Stimulated activated effector memory CD8-positive, alpha-beta T cell treated with anti-CD3 and anti-CD28 coated beads, Interleukin-12 subunit alpha, Interleukin-12 subunit beta, amount 100 ng/mL, for 72 hours (primary cell): ENCODE measurements around the gene NPY4R.
A peak's percentile ranks its signal among the peaks of the same experiment; 100 is the strongest.
"Not testable (repeated sequence)": the region's sequence is repeated elsewhere in the genome, so short reads cannot be mapped to it uniquely, and the experiment has no call there.

ENCODE experiments used
- ATAC-seq: fragments of 150-1000 bp; cut with Tn5 transposase; 2 replicates; pipeline ENCODE4 v1.10.0; 2021
- DNase-seq, 2 donors: peaks; one replicate each; pipeline ENCODE4 v3.0.0; 2021 to 2022; ENCODE audit warnings: low spot score in 2 of 2
- H3K27ac Mint-ChIP-seq: one replicate; pipeline ENCODE4 v1.8.0; 2022; ENCODE audit warnings: mild to moderate bottlenecking, mixed read lengths
- H3K36me3 Mint-ChIP-seq: one replicate; pipeline ENCODE4 v1.8.0; 2022; ENCODE audit warnings: mild to moderate bottlenecking, mixed read lengths
- H3K4me1 Mint-ChIP-seq: one replicate; pipeline ENCODE4 v1.8.0; 2022; ENCODE audit warnings: mixed read lengths
- H3K4me3 Mint-ChIP-seq: one replicate; pipeline ENCODE4 v1.8.0; 2022; ENCODE audit warnings: mild to moderate bottlenecking, mixed read lengths
- H3K9me3 Mint-ChIP-seq: one replicate; pipeline ENCODE4 v1.8.0; 2022; ENCODE audit warnings: mixed read lengths

Gene NPY4R

GRCh38 chr10:46465765-46466164 is at the start of gene NPY4R:
Gene NPY4R (minus strand): TSS chr10:46465958. CDS start chr10:46462635, 3,323 bp downstream.
- not testable (repeated sequence) for H3K4me3 Mint-ChIP-seq, H3K27ac Mint-ChIP-seq, H3K4me1 Mint-ChIP-seq, H3K9me3 Mint-ChIP-seq, ATAC-seq, DNase-seq, H3K36me3 Mint-ChIP-seq

GRCh38 chr10:46515366-46515765 is 49.6 kb upstream of the NPY4R start:
- no peak overlapping the region for H3K4me3 Mint-ChIP-seq
- no peaks in the 10 kb centered on the region for H3K4me1 Mint-ChIP-seq
- DNase-seq = no peak
- no peak for ATAC-seq
- no peak overlapping the region for H3K27ac Mint-ChIP-seq
- no peaks in the 10 kb centered on the region for H3K9me3 Mint-ChIP-seq
- no peaks in the 10 kb centered on the region for H3K36me3 Mint-ChIP-seq

GRCh38 chr10:46514899-46515298 is 49.1 kb upstream of the NPY4R start:
- Mint-ChIP-seq H3K4me3 (no peak overlapping the region), H3K9me3 (no peaks in the 10 kb centered on the region), H3K36me3 (no peaks in the 10 kb centered on the region), H3K27ac (no peak overlapping the region), H3K4me1 (no peaks in the 10 kb centered on the region)
- ATAC-seq (no peak), DNase-seq (peak in 1 of 2 donors; percentile 49)

- Mint-ChIP-seq H3K4me3 (no peak overlapping the region), H3K9me3 (no peaks in the 10 kb centered on the region), H3K4me1 (no peaks in the 10 kb centered on the region), H3K36me3 (no peaks in the 10 kb centered on the region), H3K27ac (no peak overlapping the region)
- peak; percentile 1 to 49 for DNase-seq
- no peak for ATAC-seq
Measured at GRCh38 chr10:46514431-46514861, 48.7 kb upstream of the NPY4R start.

GRCh38 chr10:46513333-46513732 is 47.6 kb upstream of the NPY4R start:
- not testable (repeated sequence) for ATAC-seq, DNase-seq, H3K27ac Mint-ChIP-seq, H3K36me3 Mint-ChIP-seq, H3K4me1 Mint-ChIP-seq, H3K4me3 Mint-ChIP-seq, H3K9me3 Mint-ChIP-seq

- not testable (repeated sequence) for DNase-seq, H3K36me3 Mint-ChIP-seq, H3K4me1 Mint-ChIP-seq, ATAC-seq, H3K4me3 Mint-ChIP-seq, H3K27ac Mint-ChIP-seq, H3K9me3 Mint-ChIP-seq
Measured at GRCh38 chr10:46512725-46513124, 47.0 kb upstream of the NPY4R start.

- H3K4me3 Mint-ChIP-seq, H3K4me1 Mint-ChIP-seq: not testable (repeated sequence)
Measured at GRCh38 chr10:46512002-46512401, 46.2 kb upstream of the NPY4R start.

GRCh38 chr10:46499990-46500389 is 34.2 kb upstream of the NPY4R start:
- H3K27ac Mint-ChIP-seq, ATAC-seq, H3K9me3 Mint-ChIP-seq, H3K4me1 Mint-ChIP-seq, H3K36me3 Mint-ChIP-seq, H3K4me3 Mint-ChIP-seq, DNase-seq: not testable (repeated sequence)

More at GRCh38 chr10:46512002-46512401, 46.2 kb upstream of the NPY4R start:
- DNase-seq, H3K9me3 Mint-ChIP-seq, H3K27ac Mint-ChIP-seq, H3K36me3 Mint-ChIP-seq, ATAC-seq: not testable (repeated sequence)

- not testable (repeated sequence) for H3K36me3 Mint-ChIP-seq, H3K4me1 Mint-ChIP-seq, DNase-seq, H3K27ac Mint-ChIP-seq, ATAC-seq, H3K9me3 Mint-ChIP-seq, H3K4me3 Mint-ChIP-seq
Measured at GRCh38 chr10:46498985-46499703, 33.4 kb upstream of the NPY4R start.

GRCh38 chr10:46497878-46498277 is 32.1 kb upstream of the NPY4R start:
- H3K27ac Mint-ChIP-seq, H3K36me3 Mint-ChIP-seq, DNase-seq, H3K4me3 Mint-ChIP-seq, H3K4me1 Mint-ChIP-seq, H3K9me3 Mint-ChIP-seq: not testable (repeated sequence)
- peak; percentile 13 for ATAC-seq

GRCh38 chr10:46497401-46497800 is 31.6 kb upstream of the NPY4R start:
- ATAC-seq, H3K4me3 Mint-ChIP-seq, H3K4me1 Mint-ChIP-seq, H3K9me3 Mint-ChIP-seq, H3K27ac Mint-ChIP-seq, H3K36me3 Mint-ChIP-seq, DNase-seq: not testable (repeated sequence)

- not testable (repeated sequence) for H3K36me3 Mint-ChIP-seq, H3K27ac Mint-ChIP-seq, H3K9me3 Mint-ChIP-seq, H3K4me3 Mint-ChIP-seq, DNase-seq, H3K4me1 Mint-ChIP-seq
- ATAC-seq = peak; percentile 22
Measured at GRCh38 chr10:46491364-46492114, 25.8 kb upstream of the NPY4R start.

GRCh38 chr10:46490285-46490684 is 24.5 kb upstream of the NPY4R start:
- not testable (repeated sequence) for H3K9me3 Mint-ChIP-seq, H3K4me3 Mint-ChIP-seq, H3K27ac Mint-ChIP-seq, ATAC-seq, H3K36me3 Mint-ChIP-seq, H3K4me1 Mint-ChIP-seq, DNase-seq

- ATAC-seq, H3K27ac Mint-ChIP-seq, H3K9me3 Mint-ChIP-seq, H3K4me1 Mint-ChIP-seq, DNase-seq, H3K4me3 Mint-ChIP-seq, H3K36me3 Mint-ChIP-seq: not testable (repeated sequence)
Measured at GRCh38 chr10:46486459-46486858, 20.7 kb upstream of the NPY4R start.

GRCh38 chr10:46474746-46475320 is 9.1 kb upstream of the NPY4R start:
- not testable (repeated sequence) for H3K27ac Mint-ChIP-seq, H3K4me1 Mint-ChIP-seq, H3K36me3 Mint-ChIP-seq, H3K9me3 Mint-ChIP-seq, ATAC-seq, DNase-seq, H3K4me3 Mint-ChIP-seq

GRCh38 chr10:46473758-46474157 is 8.0 kb upstream of the NPY4R start:
- not testable (repeated sequence) for DNase-seq, H3K27ac Mint-ChIP-seq, H3K36me3 Mint-ChIP-seq, H3K9me3 Mint-ChIP-seq, H3K4me3 Mint-ChIP-seq, H3K4me1 Mint-ChIP-seq, ATAC-seq
